ENCODE data around the gene CDH11. TPM values are rescaled to one million over a fixed set of nuclear protein-coding genes. Genes with fewer than 3 reads are reported as not detected.

The CDH11 gene
- total and polyA plus RNA-seq, 9 of the 15 experiments (the other 6 are each of a cell fraction or from before 2014, with no cell fraction given), result 0.18 TPM; not detected in 8

DNA sequence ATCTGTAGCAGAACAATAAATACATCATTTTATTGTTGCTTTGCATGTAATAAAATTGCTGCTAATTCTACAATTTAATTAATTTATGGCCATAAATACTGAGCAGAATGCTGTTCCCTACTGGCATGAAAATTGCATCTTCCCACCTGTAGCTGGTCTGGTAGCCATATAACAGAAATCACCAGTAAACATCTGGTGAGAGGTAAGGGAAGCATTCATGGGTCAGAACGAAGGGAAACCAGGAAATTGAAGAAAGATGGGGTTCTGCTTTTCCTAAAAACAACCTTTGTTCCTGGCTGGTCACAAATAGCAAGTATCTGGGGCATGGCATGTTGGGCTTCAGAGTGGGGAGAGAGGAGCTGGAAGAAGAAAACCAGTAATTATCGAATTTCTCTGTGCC lies 128.4 kb downstream of the CDH11 start:
- Histone ChIP-seq H3K9me3 (replicated peaks; ENCODE audit: control insufficient read depth, insufficient read depth, low read depth, low read length) (no peaks in the 10 kb centered on the region; the same call in 1 of the 2 replicates), H3K4me3 (no peak overlapping the region), H3K79me2 (ENCODE audit: control insufficient read depth, insufficient read depth, low read length) (no peaks in the 10 kb centered on the region), H3K4me1 (replicated peaks in 1 of 2; ENCODE audit: control insufficient read depth in 2 of 2, insufficient read depth in 2 of 2, low read length in 2 of 2) (no peaks in the 10 kb centered on the region), H3K27ac (ENCODE audit: extremely low read depth, low read depth, low read length) (no peak overlapping the region), H3K36me3 (ENCODE audit: control insufficient read depth, insufficient read depth, low read length) (no peaks in the 10 kb centered on the region), H4K20me1 (replicated peaks; ENCODE audit: control insufficient read depth, insufficient read depth, low read length) (no peaks in the 10 kb centered on the region), H3K9ac (ENCODE audit: insufficient read depth in 1 of 2, low read depth in 2 of 2, low read length in 2 of 2) (no peak overlapping the region), H3K9me1 (ENCODE audit: control insufficient read depth, insufficient read depth, low read length) (no peaks in the 10 kb centered on the region), H3K27me3 (ENCODE audit: control insufficient read depth in 2 of 2, insufficient read depth in 2 of 2, low read length in 2 of 2) (no peaks in the 10 kb centered on the region), H2AFZ (ENCODE audit: low read depth, low read length) (no peak overlapping the region), H3K4me2 (ENCODE audit: insufficient read depth, low read length) (no peak overlapping the region)
- WGBS (ENCODE audit: insufficient coverage, low coverage, missing lambda C conversion rate), result 0% methylated on average over 2 of the region's 2 CpGs
- no peak for DNase-seq (ENCODE audit: extremely low read depth in 1 of 4, low spot score in 3 of 4)
- ChIA-PET POLR2A (no interaction called here), CTCF (ENCODE audit: low intra/inter-chr PET ratio) (no interaction called here)
- intact Hi-C loops (cut with micrococcal nuclease), result no loop called here
- no peak for TF ChIP-seq TAF1 (IDR thresholded peaks at IDR 0.05; ENCODE audit: control insufficient read depth, extremely low read depth, insufficient read depth, low read length, severe bottlenecking)
- TF ChIP-seq, protein P1, sequence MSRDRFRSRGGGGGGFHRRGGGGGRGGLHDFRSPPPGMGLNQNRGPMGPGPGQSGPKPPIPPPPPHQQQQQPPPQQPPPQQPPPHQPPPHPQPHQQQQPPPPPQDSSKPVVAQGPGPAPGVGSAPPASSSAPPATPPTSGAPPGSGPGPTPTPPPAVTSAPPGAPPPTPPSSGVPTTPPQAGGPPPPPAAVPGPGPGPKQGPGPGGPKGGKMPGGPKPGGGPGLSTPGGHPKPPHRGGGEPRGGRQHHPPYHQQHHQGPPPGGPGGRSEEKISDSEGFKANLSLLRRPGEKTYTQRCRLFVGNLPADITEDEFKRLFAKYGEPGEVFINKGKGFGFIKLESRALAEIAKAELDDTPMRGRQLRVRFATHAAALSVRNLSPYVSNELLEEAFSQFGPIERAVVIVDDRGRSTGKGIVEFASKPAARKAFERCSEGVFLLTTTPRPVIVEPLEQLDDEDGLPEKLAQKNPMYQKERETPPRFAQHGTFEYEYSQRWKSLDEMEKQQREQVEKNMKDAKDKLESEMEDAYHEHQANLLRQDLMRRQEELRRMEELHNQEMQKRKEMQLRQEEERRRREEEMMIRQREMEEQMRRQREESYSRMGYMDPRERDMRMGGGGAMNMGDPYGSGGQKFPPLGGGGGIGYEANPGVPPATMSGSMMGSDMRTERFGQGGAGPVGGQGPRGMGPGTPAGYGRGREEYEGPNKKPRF (IDR thresholded peaks at IDR 0.05; ENCODE audit: low read depth, low read length), result no peak
- TF ChIP-seq ZNF3 (CRISPR knock-in tag; IDR thresholded peaks at IDR 0.05), result no peak
- no peak for TF ChIP-seq NFYB (IDR thresholded peaks at IDR 0.05; ENCODE audit: extremely low read depth, insufficient read length)
- TF ChIP-seq MTA3 (IDR thresholded peaks at IDR 0.05; ENCODE audit: borderline replicate concordance), result no peak
- in situ Hi-C loops (cut with MboI), result no loop called here
- ATAC-seq, result no peak
- BruUV-seq (replicated peaks), result no TSS peak
- no peak for FAIRE-seq

All from K562 (cell line).